GM12872 (cell line): ENCODE measurements around the gene RPH3AL.

ENCODE experiments used
- TF ChIP-seq, protein P1 (sequence below): IDR thresholded peaks from 3 replicates; pipeline ENCODE4 v1.5.1; 2011; ENCODE audit warnings: low read depth, mild to moderate bottlenecking, low read length, moderate library complexity; ENCODE audit not compliant: insufficient read depth

The RPH3AL gene

DNA sequence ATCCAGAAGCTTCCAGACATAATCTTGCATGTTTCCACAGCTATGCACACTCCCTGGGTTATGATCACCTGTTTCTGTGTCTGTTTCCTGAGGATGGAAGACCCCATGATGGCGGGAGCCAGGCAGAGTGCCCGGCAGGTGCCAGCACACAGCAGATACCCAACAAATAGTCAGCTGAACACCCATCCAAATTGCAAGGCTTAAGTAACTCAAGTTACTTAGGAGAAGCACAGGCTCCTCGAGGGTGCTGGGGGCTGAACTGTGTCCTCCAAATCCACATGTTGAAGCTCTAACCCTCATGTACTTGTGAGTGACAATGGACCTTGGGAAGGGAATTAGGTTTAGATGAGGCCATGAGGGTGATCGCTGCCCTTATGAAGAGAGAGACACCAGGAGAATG is 91.7 kb downstream of the RPH3AL start:
- TF ChIP-seq, protein P1, sequence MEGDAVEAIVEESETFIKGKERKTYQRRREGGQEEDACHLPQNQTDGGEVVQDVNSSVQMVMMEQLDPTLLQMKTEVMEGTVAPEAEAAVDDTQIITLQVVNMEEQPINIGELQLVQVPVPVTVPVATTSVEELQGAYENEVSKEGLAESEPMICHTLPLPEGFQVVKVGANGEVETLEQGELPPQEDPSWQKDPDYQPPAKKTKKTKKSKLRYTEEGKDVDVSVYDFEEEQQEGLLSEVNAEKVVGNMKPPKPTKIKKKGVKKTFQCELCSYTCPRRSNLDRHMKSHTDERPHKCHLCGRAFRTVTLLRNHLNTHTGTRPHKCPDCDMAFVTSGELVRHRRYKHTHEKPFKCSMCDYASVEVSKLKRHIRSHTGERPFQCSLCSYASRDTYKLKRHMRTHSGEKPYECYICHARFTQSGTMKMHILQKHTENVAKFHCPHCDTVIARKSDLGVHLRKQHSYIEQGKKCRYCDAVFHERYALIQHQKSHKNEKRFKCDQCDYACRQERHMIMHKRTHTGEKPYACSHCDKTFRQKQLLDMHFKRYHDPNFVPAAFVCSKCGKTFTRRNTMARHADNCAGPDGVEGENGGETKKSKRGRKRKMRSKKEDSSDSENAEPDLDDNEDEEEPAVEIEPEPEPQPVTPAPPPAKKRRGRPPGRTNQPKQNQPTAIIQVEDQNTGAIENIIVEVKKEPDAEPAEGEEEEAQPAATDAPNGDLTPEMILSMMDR: no peak

DNA sequence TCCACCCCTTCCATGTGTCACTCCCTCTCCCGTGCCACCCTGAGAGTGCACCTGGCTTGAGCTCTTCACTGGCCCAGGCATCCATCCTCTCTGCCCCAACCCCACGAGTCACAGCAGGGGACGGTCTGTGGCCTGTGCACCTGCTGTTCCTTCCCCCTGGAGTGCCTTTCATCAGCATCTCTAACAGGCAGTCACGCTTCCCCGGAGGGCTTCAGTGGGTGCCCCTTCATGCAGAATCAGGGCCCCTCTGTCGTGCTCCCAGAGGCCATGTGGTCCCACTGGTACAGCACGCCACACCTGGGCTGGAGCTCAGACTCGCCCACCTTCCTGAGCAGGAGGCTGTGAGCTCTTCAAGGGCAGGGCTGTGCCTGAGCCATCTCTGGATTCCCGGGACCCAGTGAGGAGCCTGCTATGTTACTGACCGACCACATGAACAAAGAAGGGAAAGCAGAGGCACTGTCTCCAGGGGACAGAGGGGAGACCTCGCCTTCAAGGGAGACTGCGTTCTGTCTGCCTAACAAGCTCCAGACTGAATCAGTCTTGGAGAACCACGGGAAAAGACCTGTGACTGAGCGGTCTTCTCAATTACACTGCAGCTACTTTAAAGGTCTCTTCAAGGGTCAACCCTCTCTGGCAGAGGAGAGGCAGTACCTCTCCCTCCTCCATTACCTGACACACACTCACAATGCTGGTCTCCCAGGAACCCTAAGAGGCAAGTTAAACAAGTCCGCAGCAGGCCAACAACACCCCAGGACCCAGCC is 92.4 kb downstream of the RPH3AL start:
- TF ChIP-seq, protein P1: no peak

DNA sequence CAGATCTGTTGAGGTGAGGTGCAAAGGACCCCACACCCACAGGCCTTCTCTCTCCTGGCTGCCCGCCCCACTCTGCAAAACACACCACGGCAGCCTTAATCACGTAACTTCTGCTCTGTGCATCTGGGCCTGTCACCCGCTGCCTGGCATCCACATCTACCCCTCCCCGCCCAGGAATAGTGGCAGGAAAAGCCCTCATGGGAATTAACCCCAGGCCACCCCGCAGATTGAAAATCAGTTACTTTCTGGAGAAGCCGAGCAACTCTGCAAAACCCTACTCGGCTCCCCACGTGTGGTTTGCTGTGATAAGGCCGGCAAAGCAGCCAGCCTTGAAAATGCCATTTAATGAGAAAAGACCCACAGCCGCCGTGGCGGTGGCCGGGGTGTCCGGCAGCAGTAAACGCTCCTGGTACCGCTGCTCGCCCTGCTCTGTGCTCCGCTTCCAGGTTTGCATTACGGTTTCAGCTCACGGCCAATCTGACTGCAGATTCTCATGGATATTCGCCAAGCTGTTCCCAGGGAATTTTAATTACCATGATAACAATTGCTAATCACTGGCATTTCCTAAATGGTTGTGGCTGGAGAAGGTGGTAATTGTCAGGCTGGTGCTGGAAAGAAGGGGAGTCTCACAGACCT is 93.1 kb downstream of the RPH3AL start:
- TF ChIP-seq, protein P1: no peak

DNA sequence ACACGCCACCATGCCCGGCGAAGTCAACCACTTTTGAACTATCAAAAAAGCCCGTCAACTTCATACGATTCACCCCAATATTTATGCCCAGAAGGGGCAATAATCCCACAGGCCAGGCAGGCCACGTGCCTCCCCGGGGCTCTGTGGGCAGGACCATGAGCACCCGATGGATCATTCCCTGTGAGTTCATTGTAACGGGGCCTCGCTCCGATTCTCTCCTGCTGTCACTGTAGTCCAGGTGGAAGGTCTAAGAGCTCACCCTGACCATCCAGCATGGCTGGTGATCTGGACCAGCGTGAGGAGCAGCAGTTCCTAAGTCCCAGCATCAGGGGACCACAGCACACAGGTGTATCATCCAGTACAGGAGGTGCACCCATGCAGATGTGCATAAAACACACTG is 93.7 kb downstream of the RPH3AL start:
- TF ChIP-seq, protein P1: no peak

DNA sequence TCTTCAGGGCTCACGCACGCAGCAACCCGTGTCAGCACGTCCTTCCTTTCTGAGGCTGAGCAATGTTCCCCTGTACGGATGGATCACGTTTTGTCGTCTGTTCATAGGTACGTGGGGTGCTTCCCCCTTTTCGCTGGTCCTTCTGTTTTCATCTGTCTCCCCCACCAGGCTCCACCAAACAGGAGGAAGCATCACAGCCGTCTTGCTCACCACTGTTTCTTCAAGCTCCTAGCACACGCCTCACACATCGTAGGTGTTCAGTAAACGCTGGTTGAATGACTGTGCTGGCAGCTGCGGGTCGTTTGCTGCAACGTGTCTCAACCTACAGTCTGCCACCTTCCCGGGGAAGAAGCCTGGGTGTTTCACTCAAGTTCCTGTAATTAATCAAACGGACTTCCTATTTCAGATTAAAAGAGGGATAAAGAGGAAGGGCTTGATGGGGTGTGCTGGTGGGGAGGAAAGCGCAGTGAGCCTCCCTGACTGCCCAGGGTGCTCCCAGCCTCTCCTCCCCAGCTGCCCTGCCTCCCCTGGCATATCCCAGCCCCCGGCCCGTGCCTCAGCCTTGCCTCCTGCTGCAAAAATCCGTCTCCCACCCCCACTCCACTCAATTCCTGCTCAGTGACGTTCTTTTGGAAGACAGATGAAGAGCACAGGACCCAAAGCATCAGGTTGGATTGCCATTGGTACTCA is 94.4 kb downstream of the RPH3AL start:
- TF ChIP-seq, protein P1: no peak

DNA sequence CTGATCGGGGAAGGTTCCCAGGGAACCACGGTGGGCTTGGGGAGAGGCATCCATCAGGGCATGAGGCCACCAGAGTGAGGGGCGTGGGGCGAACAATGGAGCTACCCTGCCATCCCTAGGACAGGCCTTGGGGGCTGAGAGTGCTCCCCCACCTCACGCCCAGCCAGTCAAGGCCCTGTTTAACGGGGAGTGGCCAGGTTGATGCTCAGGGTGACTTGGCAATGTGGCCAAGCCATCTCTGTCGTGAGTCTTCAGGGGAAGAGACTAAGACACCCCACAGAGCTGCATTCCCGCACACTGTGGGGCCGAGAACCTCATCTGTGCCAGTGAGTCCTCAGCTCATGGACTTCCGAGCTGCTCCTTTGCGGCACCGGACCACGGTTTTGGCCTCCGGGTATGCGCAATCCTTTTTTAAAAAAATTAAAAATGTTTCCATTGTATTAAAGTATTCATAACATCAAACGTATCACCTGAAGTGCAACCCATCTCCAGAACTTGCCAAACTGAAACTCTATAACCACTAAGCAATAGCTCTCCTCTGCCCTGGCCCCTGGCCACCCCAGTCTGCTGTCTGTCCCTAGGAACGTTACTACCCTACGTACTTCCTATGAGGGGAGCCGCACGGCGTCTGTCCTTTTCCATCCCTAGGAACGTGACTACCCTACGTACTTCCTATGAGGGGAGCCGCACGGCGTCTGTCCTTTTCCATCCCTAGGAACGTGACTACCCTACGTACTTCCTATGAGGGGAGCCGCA is 99.3 kb downstream of the RPH3AL start:
- TF ChIP-seq, protein P1: no peak

DNA sequence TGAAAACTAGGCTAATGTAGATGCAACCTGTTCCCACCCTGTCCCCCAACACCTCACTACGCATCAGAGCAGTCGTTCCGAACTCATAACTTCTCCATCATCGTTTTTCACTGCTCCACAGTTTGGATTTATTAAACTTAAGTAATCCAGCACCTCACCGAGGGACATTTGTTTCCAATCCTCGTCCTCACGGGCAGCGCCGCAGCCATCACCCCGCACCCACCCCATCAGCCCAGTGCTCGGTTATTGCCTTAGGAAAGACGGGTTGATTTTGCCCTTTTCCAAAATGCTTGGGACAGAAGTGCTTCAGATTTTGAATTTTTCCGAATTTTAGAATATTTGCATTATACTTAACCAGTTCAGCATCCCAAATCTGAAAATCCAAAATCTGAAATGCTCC is 100.2 kb downstream of the RPH3AL start:
- TF ChIP-seq, protein P1: no peak
